Globus pallidus (tissue), 1 donor: ENCODE results near the gene DHX8.

Source experiments
- DNase-seq: peaks from one replicate; pipeline ENCODE4 v3.0.0-alpha.2; 2015; ENCODE audit warnings: low spot score

The DHX8 gene

DNA sequence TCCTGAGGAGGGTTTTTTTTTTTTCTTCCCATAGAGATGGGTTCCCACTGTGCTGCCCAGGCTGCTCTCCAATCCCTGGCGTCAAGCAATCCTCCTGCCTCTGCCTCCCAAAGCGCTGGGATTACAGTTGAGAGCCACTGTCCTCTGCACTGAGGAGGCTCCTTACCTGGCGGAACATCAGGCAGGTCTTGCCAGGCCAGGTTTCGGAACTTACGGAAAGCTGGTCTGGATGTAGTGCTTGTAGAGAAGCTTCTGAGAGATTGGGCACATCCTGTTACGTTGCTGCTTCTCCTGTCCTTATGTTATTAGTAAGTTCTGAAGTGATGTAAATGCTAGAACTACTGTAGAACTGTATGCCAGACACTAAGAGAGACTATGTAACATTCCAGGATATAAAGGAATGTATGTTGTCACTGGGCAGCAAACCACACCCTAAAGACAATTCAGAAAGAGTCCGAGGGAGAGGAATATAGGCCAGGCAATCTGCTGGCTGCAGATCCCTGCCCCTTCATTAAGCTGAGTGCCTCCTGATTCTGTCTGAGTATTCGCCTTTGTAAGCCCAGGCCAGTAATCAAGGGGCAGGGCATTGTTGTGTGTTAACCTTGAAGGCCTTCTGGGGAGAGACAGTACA, 41.3 kb downstream of the DHX8 start:
- no peak for DNase-seq

- no peak for DNase-seq
These were observed 43.3 kb downstream of the DHX8 start for GRCh38 chr17:43526886-43527648.

GRCh38 chr17:43528319-43528987, 44.7 kb downstream of the DHX8 start:
- DNase-seq: peak; percentile 44

DNA sequence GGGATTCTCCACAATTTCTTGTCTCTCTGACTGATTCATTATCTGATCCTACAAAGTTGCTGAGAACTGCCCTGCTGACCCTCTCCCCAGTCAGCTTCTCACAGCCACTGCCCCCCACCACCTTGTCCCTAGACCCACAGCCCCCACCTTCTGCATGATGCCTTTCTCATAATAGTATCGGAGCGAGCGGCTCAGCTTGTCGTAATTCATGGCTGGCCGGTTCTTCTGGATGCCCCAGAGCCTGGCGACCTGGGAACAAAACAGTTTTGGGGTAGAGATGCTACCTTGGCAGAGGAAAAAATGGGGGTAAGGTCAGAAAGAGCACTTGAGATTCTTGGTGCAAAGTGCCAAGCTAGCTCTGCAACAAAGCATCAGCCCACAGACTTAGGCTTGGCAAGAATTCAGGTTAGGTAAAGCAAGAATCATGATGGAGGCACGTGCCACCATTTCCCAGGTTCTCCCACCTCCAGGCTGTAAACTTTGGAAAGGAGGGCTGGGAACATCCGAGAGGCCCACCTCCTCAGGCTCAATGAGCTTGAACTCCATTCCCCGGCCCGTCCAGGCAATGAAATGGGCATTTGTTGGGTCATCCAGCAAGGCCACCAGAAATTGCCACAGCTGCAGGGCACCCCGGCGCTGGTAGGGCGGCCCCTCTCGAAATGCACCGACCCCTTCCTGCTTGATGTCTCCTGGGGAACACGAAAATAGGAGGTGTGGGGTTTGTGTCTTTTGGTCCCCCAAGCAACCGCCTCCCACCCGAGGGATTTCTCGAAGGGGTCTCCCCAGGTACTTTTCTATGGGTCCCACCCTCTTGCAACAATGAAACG, 45.4 kb downstream of the DHX8 start:
- DNase-seq: no peak

GRCh38 chr17:43529947-43530287, 46.1 kb downstream of the DHX8 start:
- DNase-seq: no peak

- DNase-seq: no peak
These were observed 46.7 kb downstream of the DHX8 start for GRCh38 chr17:43530288-43531081.

DNA sequence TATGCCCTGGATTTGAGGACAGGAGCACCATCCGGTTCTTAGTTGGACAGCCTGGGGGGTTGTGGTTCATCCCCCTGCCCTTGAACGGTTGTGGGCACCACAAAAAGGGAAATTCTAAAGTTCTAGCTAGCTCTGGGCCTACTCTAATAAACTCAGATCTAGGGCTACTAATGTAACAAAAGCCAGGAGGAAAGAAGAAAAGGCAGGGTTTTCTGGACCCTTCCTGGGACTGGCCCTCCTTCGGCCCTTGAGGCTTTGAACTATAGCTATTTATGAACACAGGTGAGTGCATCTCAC, 47.3 kb downstream of the DHX8 start:
- DNase-seq: no peak

GRCh38 chr17:43531955-43532354, 48.2 kb downstream of the DHX8 start:
- no peak for DNase-seq

DNA sequence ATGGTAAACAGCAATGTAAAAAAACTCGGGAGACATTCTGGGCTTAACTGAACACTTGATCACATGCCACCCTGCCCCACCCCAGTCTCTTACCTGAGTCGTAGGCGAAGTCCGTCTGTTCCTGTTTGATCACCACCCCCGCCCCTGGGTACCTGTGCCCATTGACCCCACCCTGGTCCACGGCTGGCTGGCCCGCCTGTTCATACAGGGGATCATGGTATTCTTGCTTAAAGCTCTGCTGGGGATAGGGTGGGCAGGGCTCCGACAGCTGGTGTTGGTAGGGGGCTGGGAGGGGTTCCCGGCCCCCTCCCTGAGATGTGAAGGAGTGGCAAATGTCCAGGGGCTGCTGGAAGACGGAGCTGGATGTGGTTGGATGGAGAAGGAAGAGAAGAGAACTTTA, 48.8 kb downstream of the DHX8 start:
- no peak for DNase-seq

GRCh38 chr17:43533699-43534098, 49.9 kb downstream of the DHX8 start:
- no peak for DNase-seq

DNA sequence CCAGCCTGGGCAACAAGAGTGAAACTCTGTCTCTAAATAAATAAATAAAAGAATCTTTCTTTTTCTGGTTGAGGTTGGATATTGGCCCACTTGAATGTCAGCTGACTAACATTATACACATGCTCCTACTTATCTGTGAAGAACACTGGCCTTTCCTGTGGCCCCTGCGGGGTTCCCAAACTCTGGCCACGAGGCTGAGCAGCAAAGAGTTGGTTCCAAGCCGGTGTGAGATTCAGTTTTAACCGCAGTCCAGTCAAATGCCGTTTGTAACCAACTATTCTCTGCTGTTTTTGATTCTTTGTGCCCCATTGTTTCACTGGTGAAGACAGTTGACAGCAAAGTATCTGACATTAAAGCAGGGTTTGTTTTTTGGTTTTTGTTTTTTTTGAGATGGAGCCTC, 51.1 kb downstream of the DHX8 start:
- DNase-seq: no peak

DNA sequence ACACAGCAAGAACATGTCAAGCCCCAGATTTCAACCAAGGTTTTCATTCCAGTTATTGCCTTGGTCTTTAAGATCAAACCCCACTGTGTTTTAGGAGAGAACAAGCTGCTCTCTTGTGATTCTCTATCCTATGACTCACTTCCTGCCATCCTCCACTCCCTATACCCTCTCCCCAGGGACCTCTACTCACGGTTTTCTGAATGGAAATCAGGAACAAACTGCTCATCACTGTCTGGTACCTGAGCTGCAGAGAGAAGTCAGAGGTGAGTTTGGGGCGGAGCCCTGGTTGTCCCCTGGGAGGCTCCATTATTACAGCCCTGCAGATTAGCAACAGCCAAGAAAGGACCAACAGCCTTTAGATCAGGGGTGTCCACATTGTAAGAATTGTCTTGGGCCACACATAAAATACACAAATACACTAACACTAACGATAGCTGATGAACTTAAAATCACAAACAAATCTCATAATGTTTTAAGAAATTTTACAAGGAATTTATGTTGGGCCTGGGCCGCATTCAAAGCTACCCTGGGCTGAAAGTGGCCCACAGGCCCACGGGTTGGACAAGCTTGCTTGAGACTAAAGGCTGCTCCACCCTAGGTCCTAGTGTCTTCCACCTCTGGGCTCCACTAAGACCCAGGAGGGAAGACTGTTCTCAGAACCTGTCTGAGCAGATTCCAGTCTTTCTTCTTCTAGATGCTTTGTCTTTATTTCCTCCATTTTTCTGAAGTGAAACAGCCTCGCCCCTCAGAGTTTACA, 52.6 kb downstream of the DHX8 start:
- no peak for DNase-seq

DNA sequence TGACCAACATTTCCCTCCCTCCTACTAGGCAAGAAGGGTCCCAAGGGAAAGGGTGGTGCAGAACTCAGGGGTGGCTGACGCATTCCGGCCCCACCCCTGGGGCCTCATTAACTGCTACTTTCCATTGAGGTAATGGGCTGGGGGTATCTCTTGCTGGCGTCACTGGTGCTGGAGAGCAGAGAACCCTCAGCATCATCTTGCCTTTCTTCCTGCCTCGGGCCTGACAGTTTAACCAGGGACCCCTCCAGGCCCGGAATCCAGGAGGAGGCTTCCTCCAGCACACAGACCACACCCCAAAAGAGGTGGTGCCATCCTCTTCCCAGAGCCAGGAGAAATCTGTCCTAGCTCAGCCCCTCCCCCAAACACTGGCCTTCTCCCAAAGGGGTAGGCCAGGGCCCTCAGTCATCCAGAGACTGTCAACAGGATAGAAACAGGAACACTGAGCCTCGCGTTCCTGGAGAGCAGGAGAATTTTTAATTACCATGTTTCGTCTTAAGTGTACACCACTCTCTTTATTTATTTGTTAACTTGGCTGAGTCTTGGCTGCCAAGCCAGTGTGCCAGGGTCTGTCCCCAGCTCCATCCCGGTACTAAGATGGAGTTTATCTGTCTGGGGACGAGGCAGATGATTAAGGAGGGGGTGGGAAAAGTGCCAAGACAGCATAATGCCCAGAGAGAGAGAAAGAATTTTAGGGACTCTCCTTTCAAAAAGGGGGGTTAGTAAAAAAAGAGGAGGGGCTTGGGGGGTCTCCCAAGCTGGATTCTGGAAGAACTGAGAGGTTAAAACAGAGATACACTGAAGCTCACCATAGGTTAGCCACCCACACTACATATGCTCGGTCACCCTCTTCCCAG, 57.3 kb downstream of the DHX8 start:
- DNase-seq: no peak

DNA sequence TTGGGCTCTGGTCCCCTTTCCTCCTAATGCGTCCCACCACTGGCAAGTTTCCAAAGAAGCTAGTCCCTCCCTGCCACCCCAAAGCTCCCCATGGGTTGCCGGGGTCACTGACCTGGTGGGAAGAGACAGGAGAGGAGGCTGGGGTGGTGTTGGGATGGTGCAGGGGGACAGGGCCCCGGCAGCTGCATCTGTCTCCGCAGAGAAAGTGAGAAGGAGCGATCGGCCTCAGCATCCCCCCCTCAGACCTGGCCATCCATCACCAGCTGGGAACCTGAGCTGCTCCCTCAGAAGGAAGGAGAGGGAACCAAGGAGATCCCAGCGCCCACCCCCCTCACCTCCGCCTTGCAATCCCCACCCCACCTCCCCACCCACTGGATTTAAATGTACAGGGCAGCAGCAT, 59.1 kb downstream of the DHX8 start:
- DNase-seq: no peak

DNA sequence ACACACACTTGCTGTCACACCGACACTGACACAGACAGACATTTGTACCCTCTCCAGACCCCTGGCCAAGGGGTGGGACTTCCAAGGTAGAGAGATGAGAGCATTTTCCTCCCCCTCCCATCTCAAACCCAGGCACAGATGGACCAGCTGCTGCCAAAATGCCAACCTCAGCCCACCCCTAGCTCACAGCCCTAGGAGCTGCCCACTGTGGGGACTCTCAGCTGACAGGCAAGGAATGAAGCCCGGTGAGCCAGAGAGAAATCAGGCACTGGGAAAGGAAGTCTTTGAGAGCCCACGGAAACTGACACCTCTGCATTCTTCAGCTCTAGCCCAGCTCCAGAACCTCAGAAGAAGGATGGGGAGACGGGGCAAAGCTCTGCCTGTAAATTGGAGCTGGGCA, 59.5 kb downstream of the DHX8 start:
- DNase-seq: no peak

GRCh38 chr17:43543771-43544575, 60.2 kb downstream of the DHX8 start:
- no peak for DNase-seq

DNA sequence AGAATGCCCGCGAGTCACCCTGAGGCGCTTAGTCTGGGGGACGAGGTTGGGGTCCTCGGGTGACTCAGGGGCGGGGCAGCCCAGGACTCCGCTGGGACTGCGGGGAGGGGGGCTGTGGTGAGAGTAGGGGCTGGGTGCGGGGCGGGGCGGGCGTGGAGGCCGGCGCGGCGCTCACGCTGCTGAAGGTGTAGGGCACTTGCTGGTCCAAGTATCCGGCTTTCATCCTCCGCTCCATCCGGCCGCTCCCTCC, 61.5 kb downstream of the DHX8 start:
- DNase-seq: no peak

DNA sequence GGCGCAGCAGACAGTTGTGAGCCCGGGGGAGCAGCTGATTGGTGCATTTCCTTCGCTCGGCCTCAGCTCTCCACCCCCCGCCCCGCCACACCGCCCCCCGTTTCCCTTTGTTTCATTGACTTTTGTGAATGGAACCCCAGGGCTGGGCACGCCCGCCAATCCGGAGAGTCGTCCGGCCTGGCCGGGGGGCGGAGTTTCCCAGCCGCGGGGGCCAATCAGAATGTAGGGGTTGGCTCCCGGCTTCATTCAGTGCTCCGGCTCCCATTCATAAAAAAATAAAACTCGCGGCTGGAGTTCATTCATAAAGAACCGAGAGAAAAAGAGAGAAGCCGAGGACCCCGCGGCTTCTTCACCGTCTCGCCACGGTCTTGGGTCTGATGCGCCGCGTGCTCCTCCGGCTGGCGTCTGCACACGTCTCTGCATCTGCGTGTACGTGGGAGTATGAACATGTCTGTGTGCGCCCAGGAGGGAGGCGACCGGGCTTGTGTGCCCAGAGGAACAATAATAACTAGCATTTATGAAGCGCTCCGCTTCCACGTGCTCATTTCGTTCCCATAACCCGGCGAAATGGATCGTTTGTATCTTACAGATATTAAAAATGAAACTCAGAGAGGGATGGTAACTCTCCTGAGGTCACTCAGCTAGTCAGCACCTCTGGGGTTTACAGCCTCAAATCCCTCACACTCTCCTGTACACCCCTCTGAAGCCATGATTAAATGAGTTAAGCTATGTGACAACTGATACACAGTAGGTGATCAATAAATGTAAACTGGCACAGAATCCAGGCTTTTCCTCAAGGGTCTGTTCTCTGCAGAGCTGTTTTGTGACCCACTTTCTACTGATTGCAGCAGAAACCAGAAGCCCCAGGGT, 62.8 kb downstream of the DHX8 start, which contains the start of gene ETV4:
ETV4 (minus strand) TSS at position 22 of the 870 bp plus-strand sequence. CDS start 723 bp downstream, outside the sequence.
- DNase-seq: peak; percentile 87

DNA sequence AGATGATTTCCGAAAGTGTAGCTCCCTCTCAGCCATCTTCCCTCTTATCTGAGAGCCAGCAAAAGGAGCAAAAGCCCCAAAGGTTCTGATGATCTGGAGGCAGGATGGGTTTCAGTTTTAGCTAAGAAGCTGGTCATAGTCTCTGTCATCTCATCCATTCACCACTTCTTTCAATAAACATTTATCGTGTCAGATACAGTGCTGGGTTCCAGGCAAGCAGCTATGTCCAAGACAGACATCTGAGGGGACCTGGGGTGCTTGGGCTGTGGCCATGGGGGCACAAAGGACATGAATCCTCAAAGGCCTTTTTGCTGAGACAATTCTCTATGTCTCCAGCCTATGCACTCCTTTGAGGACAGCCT, 63.4 kb downstream of the DHX8 start:
- no peak for DNase-seq
